IMR-90 (cell line): ENCODE measurements around the gene CORO1C. TPM values are rescaled to one million over a fixed set of nuclear protein-coding genes. Genes with fewer than 3 reads are reported as not detected.

ENCODE experiments used
- ATAC-seq: fragments of 200-7000 bp; cut with Tn5 transposase; 2 replicates; pipeline ENCODE4 v1.9.1; 2020; ENCODE audit warnings: low read depth, mild to moderate bottlenecking, moderate library complexity
- BruUV-seq: library from RNA; stranded (reverse); fragments of 400-500 nt; replicated peaks from 2 replicates; lab custom pipeline; 2021; lab: Mats Ljungman, UMichigan
- CTCF ChIA-PET: fragments of 300-600 bp; formaldehyde crosslinking; extraction: SDS; loops from one replicate; lab custom pipeline; 2021; ENCODE audit warnings: antibody characterized with exemption; lab: Yijun Ruan, JAX
- POLR2A ChIA-PET: fragments of 300-600 bp; sonication (Branson Sonifier 250); formaldehyde crosslinking; loops from one replicate; lab custom pipeline; 2022; ENCODE audit warnings: antibody characterized with exemption; ENCODE audit not compliant: unreplicated experiment; lab: Charles Lee
- DNase-seq: peaks from one replicate; pipeline ENCODE4 v3.0.0; 2013
- H2AFZ ChIP-seq: replicated peaks from 2 replicates; pipeline ENCODE3; 2013; ENCODE audit warnings: low read length, mild to moderate bottlenecking; ENCODE audit not compliant: poor library complexity
- H2AK5ac ChIP-seq: 2 replicates; pipeline ENCODE4 v1.6.1; 2013; ENCODE audit warnings: low read depth, low read length, inconsistent platforms
- H2AK9ac ChIP-seq: replicated peaks from 2 replicates; pipeline ENCODE3; 2013; ENCODE audit warnings: mild to moderate bottlenecking, low read depth, low read length, moderate library complexity; ENCODE audit not compliant: poor library complexity
- H2BK120ac ChIP-seq: 2 replicates; pipeline ENCODE4 v1.6.1; 2013; ENCODE audit warnings: low read depth, low read length, inconsistent platforms
- H2BK15ac ChIP-seq: 3 replicates; pipeline ENCODE4 v1.6.1; 2013; ENCODE audit warnings: low read depth, low read length, inconsistent platforms
- H2BK20ac ChIP-seq: 2 replicates; pipeline ENCODE4 v1.6.1; 2013; ENCODE audit warnings: low read depth, mild to moderate bottlenecking, inconsistent platforms, low read length, moderate library complexity
- H2BK5ac ChIP-seq: 2 replicates; pipeline ENCODE4 v1.6.1; 2013; ENCODE audit warnings: mild to moderate bottlenecking, low read depth, low read length, inconsistent platforms; ENCODE audit not compliant: poor library complexity, severe bottlenecking
- H3K14ac ChIP-seq: replicated peaks from 2 replicates; pipeline ENCODE4 v1.6.1; 2013; ENCODE audit warnings: low read depth, low read length, inconsistent platforms
- H3K18ac ChIP-seq: 2 replicates; pipeline ENCODE4 v1.6.1; 2013; ENCODE audit warnings: low read depth, low read length, control low read depth
- H3K23ac ChIP-seq: 2 replicates; pipeline ENCODE4 v1.6.1; 2013; ENCODE audit warnings: low read depth, low read length, inconsistent platforms
- H3K27ac ChIP-seq: 2 replicates; pipeline ENCODE4 v1.5.1; 2013; ENCODE audit warnings: mild to moderate bottlenecking, control low read depth, low read length; ENCODE audit not compliant: insufficient read depth
- H3K27me3 ChIP-seq: 2 replicates; pipeline ENCODE4 v1.6.1; 2013; ENCODE audit warnings: low read length; ENCODE audit not compliant: control insufficient read depth, insufficient read depth
- H3K36me3 ChIP-seq: 2 replicates; pipeline ENCODE4 v1.6.1; 2013; ENCODE audit warnings: low read length, mixed read lengths; ENCODE audit not compliant: control insufficient read depth, insufficient read depth
- H3K4ac ChIP-seq: 2 replicates; pipeline ENCODE4 v1.6.1; 2013; ENCODE audit warnings: low read depth, low read length, inconsistent platforms
- H3K4me1 ChIP-seq: 2 replicates; pipeline ENCODE4 v1.6.1; 2013; ENCODE audit warnings: low read length, mixed read lengths; ENCODE audit not compliant: control insufficient read depth, insufficient read depth
- H3K4me2 ChIP-seq: 2 replicates; pipeline ENCODE4 v1.6.1; 2013; ENCODE audit warnings: low read depth, mild to moderate bottlenecking, control low read depth, low read length, moderate library complexity
- H3K4me3 ChIP-seq: 2 replicates; pipeline ENCODE4 v1.5.1; 2013; ENCODE audit warnings: low read depth, mild to moderate bottlenecking, control low read depth, low read length, moderate library complexity; ENCODE audit not compliant: insufficient read depth
- H3K56ac ChIP-seq: 2 replicates; pipeline ENCODE4 v1.6.1; 2013; ENCODE audit warnings: low read length, inconsistent platforms; ENCODE audit not compliant: insufficient read depth; ENCODE audit errors: extremely low read depth
- H3K79me1 ChIP-seq, 2 experiments: 2 replicates each; pipeline ENCODE4 v1.6.1; 2013; ENCODE audit warnings: low read length in 2 of 2, inconsistent platforms in 1 of 2, low read depth in 1 of 2
- H3K9ac ChIP-seq: 2 replicates; pipeline ENCODE4 v1.6.1; 2013; ENCODE audit warnings: low read depth, low read length, control low read depth
- H3K9me1 ChIP-seq: 2 replicates; pipeline ENCODE4 v1.6.1; 2013; ENCODE audit warnings: low read length, inconsistent platforms; ENCODE audit not compliant: insufficient read depth
- H3K9me3 ChIP-seq: 2 replicates; pipeline ENCODE4 v1.6.1; 2013; ENCODE audit warnings: low read length; ENCODE audit not compliant: control insufficient read depth, insufficient read depth
- H4K20me1 ChIP-seq: 2 replicates; pipeline ENCODE4 v1.6.1; 2013; ENCODE audit warnings: low read length, inconsistent platforms; ENCODE audit not compliant: insufficient read depth
- H4K5ac ChIP-seq: 2 replicates; pipeline ENCODE4 v1.6.1; 2013; ENCODE audit warnings: mild to moderate bottlenecking, low read depth, low read length, control low read depth
- H4K8ac ChIP-seq, 2 experiments: 2 replicates each; pipeline ENCODE4 v1.6.1; 2013; ENCODE audit warnings: low read depth in 2 of 2, low read length in 2 of 2, control low read depth in 1 of 2, inconsistent platforms in 1 of 2
- H4K91ac ChIP-seq: 2 replicates; pipeline ENCODE4 v1.6.1; 2013; ENCODE audit warnings: low read depth, low read length, inconsistent platforms; ENCODE audit not compliant: insufficient read depth
- BHLHE40 ChIP-seq: fragments of 150-350 bp; IDR thresholded peaks from 2 replicates; pipeline ENCODE4 v1.6.1; 2016; ENCODE audit warnings: mild to moderate bottlenecking, low read depth, low read length
- CEBPB ChIP-seq: IDR thresholded peaks from 2 replicates; pipeline ENCODE4 v1.6.1; 2012; ENCODE audit warnings: low read depth, low read length, improper control_type of control experiment
- CHD1 ChIP-seq: IDR thresholded peaks from 2 replicates; pipeline ENCODE4 v1.6.1; 2012; ENCODE audit warnings: low read depth, low read length, improper control_type of control experiment
- MXI1 ChIP-seq: IDR thresholded peaks from 2 replicates; pipeline ENCODE4 v1.6.1; 2012; ENCODE audit warnings: low read depth, mild to moderate bottlenecking, low read length, moderate library complexity, borderline replicate concordance
- POLR2A ChIP-seq: IDR thresholded peaks from 2 replicates; pipeline ENCODE4 v1.6.1; 2012; ENCODE audit warnings: mild to moderate bottlenecking, low read depth, low read length
- USF2 ChIP-seq: fragments of 150-350 bp; IDR thresholded peaks from 2 replicates; pipeline ENCODE4 v1.6.1; 2017; ENCODE audit warnings: mild to moderate bottlenecking, antibody characterized with exemption, low read length, low read depth
- WGBS, 2 experiments: methylation state at CpG; one replicate each; pipeline versions ENCODE4 v1.1.5 to v1.1.7; 2013; ENCODE audit warnings: missing lambda C conversion rate in 2 of 2; ENCODE audit not compliant: insufficient read length in 1 of 2; ENCODE audit errors: extremely low coverage in 2 of 2; 5-methylcytosine and 5-hydroxymethylcytosine counted together
- dilution Hi-C: fragments of 300-500 bp; cut with HindIII; formaldehyde crosslinking; loops from one replicate; pipeline ENCODE4 v1.14.3; 2018; ENCODE audit warnings: low sequenced_read_pairs; ENCODE audit not compliant: unreplicated experiment
- in situ Hi-C: fragments of 300-500 bp; cut with MboI; formaldehyde crosslinking; loops from 3 replicates; pipeline ENCODE4 v1.14.3; 2019; ENCODE audit warnings: low sequenced_read_pairs, inconsistent platforms, mixed read lengths
- intact Hi-C: fragments of 100-400 bp; cut with micrococcal nuclease; formaldehyde crosslinking; loops from 2 replicates; pipeline ENCODE4 v1.10.0; 2022
- polyA plus RNA-seq, 3 experiments: library from polyadenylated mRNA; depleted of rRNA; stranded (reverse); fragments of >200 nt; gene quantifications; 2 replicates each; pipeline ENCODE4 v1.2.3, GENCODE V29; 2012; ENCODE audit warnings: low replicate concordance in 1 of 3
- total RNA-seq: library from RNA; depleted of rRNA; stranded (reverse); fragments of >200 nt; gene quantifications from 2 replicates; pipeline ENCODE4 v1.2.3, GENCODE V29; 2012
- TF ChIP-seq, protein P1 (sequence below): fragments of 150-350 bp; IDR thresholded peaks from 2 replicates; pipeline ENCODE4 v1.6.1; 2016; ENCODE audit warnings: low read depth, mild to moderate bottlenecking, low read length, moderate library complexity, borderline replicate concordance

The CORO1C gene
- total and polyA plus RNA-seq, 2 of the 4 experiments (the other 2 are of a cell fraction), result 675 to 1,100 TPM

DNA sequence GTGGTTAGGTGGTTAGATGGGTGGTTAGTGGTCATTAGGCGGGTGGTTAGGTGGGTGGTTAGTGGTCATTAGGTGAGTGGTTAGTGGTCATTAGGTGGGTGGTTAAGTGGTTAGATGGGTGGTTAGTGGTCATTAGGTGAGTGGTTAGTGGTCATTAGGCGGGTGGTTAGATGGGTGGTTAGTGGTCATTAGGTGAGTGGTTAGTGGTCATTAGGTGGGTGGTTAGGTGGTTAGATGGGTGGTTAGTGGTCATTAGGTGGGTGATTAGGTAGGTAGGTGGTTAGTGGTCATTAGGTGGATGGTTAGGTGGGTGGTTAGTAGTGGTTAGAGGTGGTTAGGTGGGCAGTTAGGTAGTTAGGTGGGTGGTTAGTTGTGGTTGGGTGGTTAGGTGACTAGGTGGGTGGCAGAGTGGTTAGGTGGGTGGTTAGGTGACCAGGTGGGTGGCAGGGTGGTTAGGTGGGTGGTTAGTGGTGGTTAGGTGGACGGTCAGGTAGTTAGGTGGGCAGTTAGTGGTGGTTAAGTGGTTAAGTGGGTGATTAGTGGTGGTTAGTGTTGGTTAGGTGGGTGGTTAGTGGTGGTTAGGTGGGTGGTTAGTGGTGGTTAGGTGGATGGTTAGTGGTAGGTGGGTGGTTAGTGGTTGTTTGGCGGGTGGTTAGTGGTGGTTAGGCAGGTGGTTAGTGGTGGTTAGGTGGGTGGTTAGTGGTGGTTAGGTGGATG, 125.5 kb downstream of the CORO1C start:
- ChIA-PET POLR2A (no interaction called here), CTCF (no interaction called here)
- Histone ChIP-seq H3K9ac (no peak overlapping the region), H3K4me1 (peaks cover 14% of the 10 kb centered on the region), H2BK15ac (no peak overlapping the region; the same call in 2 of the 3 replicates), H2AK5ac (peak overlapping the region; percentile 43; the same call in 1 of the 2 replicates), H3K9me3 (no peaks in the 10 kb centered on the region), H3K79me1 (no peaks in the 10 kb centered on the region), H3K56ac (no peak overlapping the region), H3K4me3 (no peak overlapping the region), H4K20me1 (no peaks in the 10 kb centered on the region), H2BK120ac (no peak overlapping the region), H3K23ac (no peak overlapping the region), H3K27ac (no peak overlapping the region), H4K91ac (no peak overlapping the region), H2AFZ (no peak overlapping the region), H3K9me1 (no peaks in the 10 kb centered on the region), H3K4me2 (no peak overlapping the region), H2AK9ac (no peak overlapping the region), H3K36me3 (no peaks in the 10 kb centered on the region), H4K5ac (no peak overlapping the region), H2BK5ac (no peak overlapping the region), H3K14ac (no peak overlapping the region), H3K4ac (no peak overlapping the region), H4K8ac (no peak overlapping the region), H2BK20ac (no peak overlapping the region), H3K27me3 (no peaks in the 10 kb centered on the region), H3K18ac (no peak overlapping the region)
- ATAC-seq (no peak), DNase-seq (no peak)
- BruUV-seq, result no TSS peak
- dilution Hi-C loops, result no loop called here
- WGBS, 2 experiments, result 100% methylated on average over 3 of the region's 4 CpGs; no CpG with 5 or more reads in 1 of the 2 experiments
- intact Hi-C loops, result no loop called here
- in situ Hi-C loops, result no loop called here
- TF ChIP-seq POLR2A (no peak), MXI1 (no peak), CHD1 (no peak), BHLHE40 (no peak), CEBPB (no peak), USF2 (no peak)
- TF ChIP-seq, protein P1, sequence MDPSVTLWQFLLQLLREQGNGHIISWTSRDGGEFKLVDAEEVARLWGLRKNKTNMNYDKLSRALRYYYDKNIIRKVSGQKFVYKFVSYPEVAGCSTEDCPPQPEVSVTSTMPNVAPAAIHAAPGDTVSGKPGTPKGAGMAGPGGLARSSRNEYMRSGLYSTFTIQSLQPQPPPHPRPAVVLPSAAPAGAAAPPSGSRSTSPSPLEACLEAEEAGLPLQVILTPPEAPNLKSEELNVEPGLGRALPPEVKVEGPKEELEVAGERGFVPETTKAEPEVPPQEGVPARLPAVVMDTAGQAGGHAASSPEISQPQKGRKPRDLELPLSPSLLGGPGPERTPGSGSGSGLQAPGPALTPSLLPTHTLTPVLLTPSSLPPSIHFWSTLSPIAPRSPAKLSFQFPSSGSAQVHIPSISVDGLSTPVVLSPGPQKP, result no peak
